ENCODE results near the gene PCNX3. TPM values are rescaled to one million over a fixed set of nuclear protein-coding genes. Genes with fewer than 3 reads are reported as not detected.

The PCNX3 gene
- total RNA-seq, 4 donors from 2014 or later, result 24.1 to 44.1 (median 34.4) TPM

GRCh38 chr11:65589444-65590239 is 25.9 kb upstream of the PCNX3 start:
- H3K4me3 ChIP-seq (ENCODE audit: low read depth, poor library complexity, severe bottlenecking), result no peak overlapping the region
- TF ChIP-seq POLR2A (IDR thresholded peaks at IDR 0.05), result no peak
- no peak for TF ChIP-seq CTCF (IDR thresholded peaks at IDR 0.05)
- intact Hi-C loops (cut with DNase I; ENCODE audit: low total_unique reads), result no loop called here
- WGBS, 2 donors, result 63 to 69% methylated on average over 9 of the region's 9 CpGs
- no peak for DNase-seq (ENCODE audit: low spot score in 2 of 2)

GRCh38 chr11:65590240-65590738 is 25.3 kb upstream of the PCNX3 start:
- 55 to 59% methylated on average over 8 of the region's 8 CpGs for WGBS, 2 donors
- intact Hi-C loops (cut with DNase I; ENCODE audit: low total_unique reads), result no loop called here
- H3K4me3 ChIP-seq (ENCODE audit: low read depth, poor library complexity, severe bottlenecking), result no peak overlapping the region
- DNase-seq (ENCODE audit: low spot score in 2 of 2), result no peak
- TF ChIP-seq CTCF (IDR thresholded peaks at IDR 0.05) (no peak), POLR2A (IDR thresholded peaks at IDR 0.05) (no peak)

- H3K4me3 ChIP-seq (ENCODE audit: low read depth, poor library complexity, severe bottlenecking), result no peak overlapping the region
- intact Hi-C loops (cut with DNase I; ENCODE audit: low total_unique reads), result no loop called here
Observed at GRCh38 chr11:65591939-65592857, 23.4 kb upstream of the PCNX3 start.

GRCh38 chr11:65592858-65593517 is 22.6 kb upstream of the PCNX3 start:
- H3K4me3 ChIP-seq (ENCODE audit: low read depth, poor library complexity, severe bottlenecking), result no peak overlapping the region
- no peak for TF ChIP-seq POLR2A (IDR thresholded peaks at IDR 0.05)
- no peak for TF ChIP-seq CTCF (IDR thresholded peaks at IDR 0.05)
- intact Hi-C loops (cut with DNase I; ENCODE audit: low total_unique reads), result no loop called here
- WGBS, 2 donors, result 43 to 56% methylated on average over 21 to 22 of the region's 22 CpGs
- no peak for DNase-seq (ENCODE audit: low spot score in 2 of 2)

More at GRCh38 chr11:65591939-65592857, 23.4 kb upstream of the PCNX3 start:
- 58 to 63% methylated on average over 42 to 55 of the region's 106 CpGs for WGBS, 2 donors
- no peak for DNase-seq (ENCODE audit: low spot score in 2 of 2)
- TF ChIP-seq CTCF (IDR thresholded peaks at IDR 0.05) (no peak), POLR2A (IDR thresholded peaks at IDR 0.05) (no peak)

GRCh38 chr11:65593518-65594414 is 21.8 kb upstream of the PCNX3 start:
- intact Hi-C loops (cut with DNase I; ENCODE audit: low total_unique reads), result no loop called here
- no peak overlapping the region for H3K4me3 ChIP-seq (ENCODE audit: low read depth, poor library complexity, severe bottlenecking)

More at GRCh38 chr11:65593518-65594414, 21.8 kb upstream of the PCNX3 start:
- no peak for DNase-seq (ENCODE audit: low spot score in 2 of 2)
- TF ChIP-seq POLR2A (IDR thresholded peaks at IDR 0.05) (no peak), CTCF (IDR thresholded peaks at IDR 0.05) (no peak)
- 56 to 57% methylated on average over 19 to 25 of the region's 26 CpGs for WGBS, 2 donors
